ENCODE measurements around the gene GABRR2.

Gene GABRR2

GRCh38 chr6:89315249-89315885, at the start of gene GABRR2:
Gene GABRR2, minus strand, starts transcription at chr6:89315299. Its CDS starts 134 bp downstream, at chr6:89315165.
- in situ Hi-C loops (cut with HindIII; ENCODE audit: low sequenced_read_pairs), result no loop called here
- no peak for DNase-seq (ENCODE audit: low read depth)
- TF ChIP-seq CTCF (IDR thresholded peaks at IDR 0.05; ENCODE audit: low read depth, low read length, missing control alignments), result no peak
- no peak within 1 kb of the TSS for H3K4me3 ChIP-seq (ENCODE audit: low read depth, low read length)

GRCh38 chr6:89364586-89364985, 49.5 kb upstream of the GABRR2 start:
- in situ Hi-C loops (cut with HindIII; ENCODE audit: low sequenced_read_pairs), result loop anchor here (10.0 kb wide), 1 partner anchor 270 kb away; the partner anchor contains the start of gene LYRM2
- no peak overlapping the region for H3K4me3 ChIP-seq (ENCODE audit: low read depth, low read length)
- DNase-seq (ENCODE audit: low read depth), result no peak
- TF ChIP-seq CTCF (IDR thresholded peaks at IDR 0.05; ENCODE audit: low read depth, low read length, missing control alignments), result no peak

- in situ Hi-C loops (cut with HindIII; ENCODE audit: low sequenced_read_pairs), result loop anchor here (10.0 kb wide), 1 partner anchor 274 kb away; the partner anchor contains the start of gene LYRM2
- no peak overlapping the region for H3K4me3 ChIP-seq (ENCODE audit: low read depth, low read length)
- TF ChIP-seq CTCF (IDR thresholded peaks at IDR 0.05; ENCODE audit: low read depth, low read length, missing control alignments), result no peak
- no peak for DNase-seq (ENCODE audit: low read depth)
Observed at GRCh38 chr6:89361171-89361570, 46.1 kb upstream of the GABRR2 start.

- H3K4me3 ChIP-seq (ENCODE audit: low read depth, low read length), result no peak overlapping the region
- TF ChIP-seq CTCF (IDR thresholded peaks at IDR 0.05; ENCODE audit: low read depth, low read length, missing control alignments), result no peak
- in situ Hi-C loops (cut with HindIII; ENCODE audit: low sequenced_read_pairs), result loop anchor here (10.0 kb wide), 1 partner anchor 274 kb away; the partner anchor contains the start of gene LYRM2
Observed at GRCh38 chr6:89360415-89360999, 45.4 kb upstream of the GABRR2 start.

GRCh38 chr6:89359561-89359960, 44.5 kb upstream of the GABRR2 start:
- H3K4me3 ChIP-seq (ENCODE audit: low read depth, low read length), result no peak overlapping the region
- DNase-seq (ENCODE audit: low read depth), result no peak
- in situ Hi-C loops (cut with HindIII; ENCODE audit: low sequenced_read_pairs), result no loop called here
- TF ChIP-seq CTCF (IDR thresholded peaks at IDR 0.05; ENCODE audit: low read depth, low read length, missing control alignments), result no peak

More at GRCh38 chr6:89360415-89360999, 45.4 kb upstream of the GABRR2 start:
- DNase-seq (ENCODE audit: low read depth), result peak; percentile 45

- no peak for DNase-seq (ENCODE audit: low read depth)
- no peak for TF ChIP-seq CTCF (IDR thresholded peaks at IDR 0.05; ENCODE audit: low read depth, low read length, missing control alignments)
- no peak overlapping the region for H3K4me3 ChIP-seq (ENCODE audit: low read depth, low read length)
- in situ Hi-C loops (cut with HindIII; ENCODE audit: low sequenced_read_pairs), result no loop called here
Observed at GRCh38 chr6:89357390-89357789, 42.3 kb upstream of the GABRR2 start.
